Middle frontal gyrus (tissue), 1 donor: ENCODE data around the gene MGLL.

Source experiments
- DNase-seq: peaks from one replicate; pipeline ENCODE4 v3.0.0-alpha.2; 2015; ENCODE audit warnings: low spot score; ENCODE audit errors: extremely low spot score

The MGLL gene

GRCh38 chr3:127774647-127775046, 47.7 kb downstream of the MGLL start:
- no peak for DNase-seq

DNA sequence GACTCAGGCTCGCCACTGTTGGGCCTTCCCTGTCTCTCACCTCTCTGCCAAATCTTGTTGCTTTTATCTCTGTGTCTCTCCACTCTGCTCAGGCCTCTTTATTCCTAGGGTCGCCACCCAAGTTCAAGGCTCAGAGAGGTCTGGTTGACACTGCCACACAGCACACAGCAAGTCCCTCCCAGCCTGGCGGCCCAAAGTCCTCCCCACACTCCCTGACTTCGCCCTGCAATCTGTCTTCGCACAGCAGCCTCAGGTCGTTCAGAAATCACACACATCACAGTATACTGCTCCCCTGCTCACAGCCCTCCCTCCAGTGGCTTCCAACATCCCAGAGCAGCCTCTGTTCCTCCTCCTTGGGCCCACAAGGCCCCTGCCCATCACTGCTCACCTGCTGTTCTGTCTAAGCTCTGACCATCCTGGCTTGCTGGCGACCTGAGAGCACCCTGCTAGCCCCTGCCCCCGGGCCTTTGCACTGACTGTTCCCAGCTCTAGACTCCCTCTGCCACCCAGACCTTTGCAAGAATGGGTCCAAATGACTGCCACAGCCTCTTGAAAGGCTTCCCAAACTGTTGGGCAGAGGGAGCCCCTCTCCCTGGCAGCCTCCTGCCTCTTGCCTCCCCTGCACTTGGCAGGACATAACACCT, 48.4 kb downstream of the MGLL start:
- no peak for DNase-seq

GRCh38 chr3:127772827-127773751, 49.2 kb downstream of the MGLL start:
- no peak for DNase-seq

DNA sequence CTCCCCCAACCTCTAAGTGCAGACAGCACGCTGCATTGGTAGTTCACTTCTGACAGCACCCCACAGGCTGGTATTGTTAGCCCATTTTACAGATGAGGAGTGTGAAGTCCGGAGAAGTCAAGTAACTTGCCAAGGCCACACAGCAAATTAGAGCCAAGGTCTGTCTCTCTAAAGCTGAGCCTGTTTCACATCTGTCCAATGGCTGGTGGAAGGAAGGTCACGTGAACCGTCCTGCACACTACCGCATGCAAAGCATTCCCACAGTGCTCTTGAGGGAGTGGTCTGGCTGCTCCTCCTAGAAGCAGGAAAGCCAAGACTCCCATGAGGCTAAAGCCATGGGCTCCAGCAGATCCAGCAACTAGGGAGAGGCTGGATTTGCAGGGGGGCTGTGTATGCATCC, 50.0 kb downstream of the MGLL start:
- DNase-seq, result no peak

DNA sequence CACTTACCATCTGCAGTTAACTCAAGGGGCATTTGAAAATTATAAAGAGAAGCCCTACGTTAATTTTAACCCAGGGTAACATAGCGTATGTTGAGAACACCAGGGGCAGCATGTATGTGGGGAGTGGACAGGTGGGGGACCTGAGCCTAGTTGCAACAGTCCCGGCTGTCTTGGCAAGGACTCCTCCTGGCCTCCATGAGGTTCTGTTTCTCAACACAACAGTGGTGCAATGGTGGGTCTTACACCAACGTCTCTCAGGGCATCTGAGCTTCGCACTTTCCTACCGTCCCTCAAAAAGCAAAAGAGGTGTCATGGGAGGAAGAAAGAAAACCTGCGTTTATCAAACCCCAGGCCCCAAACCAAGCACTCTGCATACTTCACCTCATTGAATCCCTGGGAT, 50.6 kb downstream of the MGLL start:
- no peak for DNase-seq

GRCh38 chr3:127770671-127771355, 51.5 kb downstream of the MGLL start:
- no peak for DNase-seq

DNA sequence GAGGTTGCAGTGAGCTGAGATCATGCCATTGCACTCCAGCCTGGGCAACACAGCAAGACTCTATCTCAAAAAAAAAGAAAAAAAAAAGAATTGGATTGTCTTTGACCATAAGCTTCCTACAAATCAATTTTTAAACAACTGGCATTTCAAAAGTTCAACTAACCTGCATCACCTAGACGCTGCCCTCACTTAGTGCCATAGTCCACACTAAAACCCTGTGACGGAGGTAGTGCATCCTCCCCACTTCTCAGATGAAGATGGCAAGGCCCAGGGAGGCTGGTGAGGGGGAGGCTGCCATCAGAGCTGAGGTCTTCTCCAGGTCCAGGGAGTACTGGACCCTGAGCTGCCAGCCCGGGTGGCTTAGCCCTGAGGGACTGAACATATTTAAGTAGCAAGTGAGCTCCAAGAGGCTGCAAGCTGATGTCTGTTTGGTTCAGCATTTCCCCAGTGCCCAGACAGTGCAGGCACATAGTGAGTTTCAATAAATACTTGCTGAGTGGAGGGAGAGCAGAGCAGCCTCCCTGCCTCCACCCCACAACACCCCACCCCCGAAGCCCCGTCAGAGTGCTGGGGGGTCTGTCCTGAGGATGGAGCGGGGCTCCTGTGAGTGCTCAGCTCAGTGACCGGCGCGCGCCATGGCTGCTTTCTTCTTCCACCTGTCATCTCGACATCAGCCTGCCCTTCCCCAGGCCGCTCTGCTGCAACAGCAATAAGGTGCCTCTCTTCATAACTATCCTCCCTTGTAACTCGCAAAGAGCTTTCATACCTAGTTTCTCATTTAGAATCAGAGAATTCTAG, 52.8 kb downstream of the MGLL start:
- DNase-seq, result no peak

GRCh38 chr3:127768346-127769008, 53.8 kb downstream of the MGLL start:
- no peak for DNase-seq

DNA sequence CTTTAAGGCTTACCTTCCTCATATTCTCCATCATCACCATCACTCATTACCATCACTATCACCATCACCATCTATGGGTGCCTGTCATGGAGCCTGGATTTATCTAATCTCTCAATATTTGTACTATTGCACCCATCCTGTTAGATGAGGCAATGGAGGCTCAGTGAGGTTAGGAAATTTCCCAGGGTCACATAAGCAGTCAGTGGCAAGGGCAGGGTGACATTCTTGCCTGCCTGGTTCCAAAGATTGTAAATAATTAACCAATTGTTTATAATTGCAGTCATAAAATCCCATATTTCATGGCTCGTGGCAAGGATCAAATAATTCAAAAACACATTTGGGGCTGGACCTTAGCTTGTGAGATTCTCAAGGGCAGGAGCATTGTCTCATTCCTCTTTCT, 55.2 kb downstream of the MGLL start:
- DNase-seq, result no peak

DNA sequence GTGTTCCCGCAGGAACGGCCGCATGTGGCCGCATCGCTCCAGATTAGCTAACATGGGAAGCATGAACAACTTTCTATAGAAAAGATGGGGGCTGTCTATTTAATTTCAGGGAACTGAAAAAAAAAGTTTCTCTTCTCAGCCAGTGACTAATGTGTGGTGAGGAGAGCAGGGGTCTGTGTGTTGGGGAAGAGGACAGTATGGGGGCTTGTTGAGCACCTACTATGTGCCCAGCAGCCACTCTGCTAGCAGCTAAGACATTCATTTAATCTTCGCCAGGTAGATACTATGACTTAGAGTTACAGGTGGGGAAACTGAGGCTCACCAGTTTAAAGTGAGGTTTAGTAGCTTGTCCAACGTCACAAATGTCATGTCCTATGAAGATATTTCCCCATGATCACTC, 56.6 kb downstream of the MGLL start:
- DNase-seq, result no peak

- DNase-seq, result no peak
Measured at GRCh38 chr3:127764841-127765362, 57.4 kb downstream of the MGLL start.

GRCh38 chr3:127764301-127764700, 58.0 kb downstream of the MGLL start:
- no peak for DNase-seq

DNA sequence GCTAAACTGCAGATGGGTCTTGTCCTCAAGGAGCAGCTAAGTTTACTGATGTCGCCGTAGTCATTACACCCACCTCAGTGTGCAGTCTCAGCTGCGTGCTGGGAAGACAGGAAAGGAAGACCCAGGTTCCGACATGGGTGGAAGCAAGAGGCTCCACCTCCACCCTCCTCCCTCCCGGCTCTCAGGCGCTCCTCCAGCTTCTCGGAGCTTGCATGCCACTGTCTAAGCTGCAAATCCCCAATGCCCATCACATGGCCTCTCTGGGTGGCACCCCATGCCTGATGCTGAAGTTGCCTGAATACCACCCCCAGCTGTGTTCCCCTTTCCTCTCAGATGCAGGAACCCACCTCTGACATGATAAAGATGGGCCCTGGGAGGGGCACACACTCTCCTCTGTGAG, 58.5 kb downstream of the MGLL start:
- no peak for DNase-seq

GRCh38 chr3:127763337-127763736, 59.0 kb downstream of the MGLL start:
- DNase-seq, result no peak

- no peak for DNase-seq
Measured at GRCh38 chr3:127762787-127763105, 59.6 kb downstream of the MGLL start.

DNA sequence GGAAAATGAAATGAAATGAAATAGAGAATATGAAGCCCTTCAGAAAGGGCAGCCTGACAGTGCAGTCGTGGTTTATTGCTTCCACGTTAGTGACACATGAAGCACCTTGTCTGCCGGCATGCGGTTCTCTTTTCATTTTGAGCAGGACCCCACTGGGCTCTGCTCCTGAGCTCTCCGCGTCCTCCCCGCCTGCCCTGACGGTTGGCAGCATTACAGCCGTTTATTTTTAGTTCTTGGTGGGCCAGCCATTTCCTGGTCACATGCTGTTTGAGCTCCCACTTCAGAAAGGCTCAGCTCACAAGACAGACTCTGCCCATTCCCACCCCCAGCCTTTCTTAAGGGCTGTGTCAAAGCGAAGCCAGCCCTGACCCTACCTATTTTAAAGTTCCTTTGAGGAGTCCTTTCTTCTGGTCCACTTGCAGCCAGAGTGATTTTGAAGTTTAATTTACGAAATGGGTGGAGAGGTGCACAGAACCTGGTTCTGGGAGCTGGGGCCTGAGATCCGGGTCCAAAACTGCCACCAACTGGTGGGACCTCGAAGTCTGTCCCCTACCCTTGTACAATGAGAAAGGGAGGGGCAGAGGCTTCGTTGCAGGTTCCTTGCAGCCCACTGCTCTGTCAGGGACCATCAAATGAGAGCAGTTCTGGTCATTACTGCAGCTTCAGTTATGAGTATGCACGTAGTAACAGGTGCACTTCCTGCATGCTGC, 60.1 kb downstream of the MGLL start:
- no peak for DNase-seq

DNA sequence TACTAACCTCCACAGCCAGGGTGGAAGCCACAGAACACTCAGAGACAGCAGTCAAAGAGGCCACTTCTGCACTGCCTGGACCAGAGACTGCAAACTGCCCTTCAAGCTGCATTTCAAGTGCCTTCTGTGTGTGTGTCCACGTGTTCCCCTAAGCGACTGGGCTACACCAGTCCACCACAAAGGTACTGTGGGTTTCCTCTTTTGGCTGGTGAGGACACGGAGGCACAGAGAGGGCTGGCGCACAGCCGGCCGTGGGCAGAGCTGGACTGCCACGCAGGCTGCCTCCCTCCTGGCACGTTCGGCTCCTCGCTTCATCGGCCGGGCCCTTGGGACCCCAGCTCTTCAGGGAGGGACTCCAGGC, 60.9 kb downstream of the MGLL start:
- no peak for DNase-seq

- DNase-seq, result no peak
Measured at GRCh38 chr3:127760791-127761440, 61.4 kb downstream of the MGLL start.

DNA sequence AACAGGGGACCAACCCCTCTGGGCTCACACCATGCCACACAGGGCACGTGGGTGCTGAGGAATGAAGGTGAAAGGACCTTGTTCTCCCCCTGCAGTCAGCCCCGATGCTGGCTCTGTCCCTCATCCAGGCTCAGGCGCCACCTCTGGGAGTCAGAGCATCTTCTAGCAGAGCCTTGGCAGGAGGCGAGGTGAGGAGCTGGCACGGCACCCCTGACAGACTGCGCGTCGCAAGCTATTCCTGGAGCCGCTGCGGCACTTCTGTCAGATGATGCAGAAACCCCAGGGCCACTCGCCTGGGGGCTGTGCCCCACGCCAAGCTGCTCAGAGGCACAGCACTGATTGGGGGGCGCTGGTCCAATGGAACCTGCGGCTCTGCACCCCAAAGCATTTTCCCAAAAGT, 62.0 kb downstream of the MGLL start:
- DNase-seq, result no peak

- DNase-seq, result no peak
Measured at GRCh38 chr3:127759826-127760225, 62.5 kb downstream of the MGLL start.
